ENCODE measurements around the gene GNA15.
"Not testable (repeated sequence)": the region's sequence is repeated elsewhere in the genome, so short reads cannot be mapped to it uniquely, and the experiment has no call there.

Gene GNA15

GRCh38 chr19:3198901-3199700 lies 63.3 kb downstream of the GNA15 start:
- Mint-ChIP-seq H3K27ac (no peak overlapping the region), H3K4me1 (ENCODE audit: low read depth) (no peaks in the 10 kb centered on the region), H3K27me3 (ENCODE audit: low read depth) (no peaks in the 10 kb centered on the region), H3K9me3 (no peaks in the 10 kb centered on the region), H3K36me3 (ENCODE audit: low read depth) (peaks cover 11% of the 10 kb centered on the region), H3K4me3 (no peak overlapping the region)
- no peak for DNase-seq (ENCODE audit: low spot score)

GRCh38 chr19:3201072-3201700 lies 65.4 kb downstream of the GNA15 start:
- no peak for DNase-seq (ENCODE audit: low spot score)
- Mint-ChIP-seq H3K4me3 (no peak overlapping the region), H3K27me3 (ENCODE audit: low read depth) (no peaks in the 10 kb centered on the region), H3K9me3 (no peaks in the 10 kb centered on the region), H3K27ac (no peak overlapping the region), H3K4me1 (ENCODE audit: low read depth) (no peaks in the 10 kb centered on the region), H3K36me3 (ENCODE audit: low read depth) (peaks cover 1% of the 10 kb centered on the region)

GRCh38 chr19:3201911-3202310 lies 66.1 kb downstream of the GNA15 start:
- Mint-ChIP-seq H3K9me3 (no peaks in the 10 kb centered on the region), H3K27ac (no peak overlapping the region), H3K4me3 (no peak overlapping the region), H3K36me3 (ENCODE audit: low read depth) (peaks cover 1% of the 10 kb centered on the region), H3K4me1 (ENCODE audit: low read depth) (no peaks in the 10 kb centered on the region), H3K27me3 (ENCODE audit: low read depth) (no peaks in the 10 kb centered on the region)
- DNase-seq (ENCODE audit: low spot score): no peak

- Mint-ChIP-seq H3K4me1 (ENCODE audit: low read depth) (no peaks in the 10 kb centered on the region), H3K27ac (no peak overlapping the region), H3K4me3 (no peak overlapping the region), H3K36me3 (ENCODE audit: low read depth) (peaks cover 1% of the 10 kb centered on the region), H3K27me3 (ENCODE audit: low read depth) (no peaks in the 10 kb centered on the region), H3K9me3 (no peaks in the 10 kb centered on the region)
- no peak for DNase-seq (ENCODE audit: low spot score)
Observed at GRCh38 chr19:3202346-3202745, 66.5 kb downstream of the GNA15 start.

DNA sequence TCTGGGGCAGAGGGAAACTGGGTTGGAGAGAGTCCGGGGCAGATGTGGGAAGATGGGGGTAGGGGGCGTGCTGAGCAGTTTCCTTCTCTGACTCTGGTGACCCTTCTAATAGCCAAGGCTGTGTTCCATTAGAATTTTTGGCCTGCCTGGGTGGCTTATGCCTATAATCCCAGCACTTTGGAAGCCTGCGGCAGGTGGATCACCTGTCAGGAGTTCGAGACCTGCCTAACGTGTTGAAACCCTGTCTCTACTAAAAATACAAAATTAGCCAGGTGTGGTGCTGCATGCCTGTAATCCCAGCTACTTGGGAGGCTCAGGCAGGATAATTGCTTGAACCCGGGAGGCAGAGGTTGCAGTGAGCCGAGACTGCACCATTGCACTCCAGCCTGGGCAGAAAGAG lies 67.1 kb downstream of the GNA15 start:
- H3K27me3 Mint-ChIP-seq (ENCODE audit: low read depth): not testable (repeated sequence)

DNA sequence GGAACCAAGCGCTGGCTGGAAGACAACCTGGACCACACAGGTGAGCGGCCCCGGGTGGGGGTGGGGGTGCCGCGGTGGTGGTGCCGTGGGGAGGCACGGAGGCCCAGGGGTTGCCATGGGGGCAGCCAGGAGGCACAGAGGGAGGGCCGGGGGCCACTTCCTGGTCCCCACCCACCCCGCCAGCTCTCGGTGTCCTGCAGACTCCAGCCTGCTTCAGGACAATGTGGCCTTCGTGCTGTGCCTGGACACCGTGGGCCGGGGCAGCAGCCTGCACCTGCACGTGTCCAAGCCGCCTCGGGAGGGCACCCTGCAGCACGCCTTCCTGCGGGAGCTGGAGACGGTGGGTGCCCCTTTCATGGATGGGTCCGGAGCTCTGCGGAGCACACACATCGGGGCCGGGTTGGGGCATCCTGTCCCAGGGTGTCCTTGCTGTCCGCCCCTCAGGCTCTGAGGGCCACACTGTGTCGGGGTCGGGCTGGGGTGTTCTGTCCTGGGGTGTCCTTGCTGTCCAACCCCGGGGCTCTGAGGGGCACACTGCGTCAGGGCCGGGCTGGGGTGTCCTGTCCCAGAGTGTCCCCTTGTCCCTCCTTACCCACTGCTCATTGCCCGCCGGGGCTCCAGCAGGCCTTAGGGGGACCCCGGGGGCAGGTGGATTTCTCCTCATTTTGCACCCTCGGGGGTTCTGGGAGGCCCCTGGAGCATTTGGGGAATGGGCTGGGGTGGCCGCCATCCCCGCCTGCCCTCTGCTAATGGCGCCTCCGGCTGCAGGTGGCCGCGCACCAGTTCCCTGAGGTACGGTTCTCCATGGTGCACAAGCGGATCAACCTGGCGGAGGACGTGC lies 68.2 kb downstream of the GNA15 start:
- no peak for DNase-seq (ENCODE audit: low spot score)
- H3K9me3 Mint-ChIP-seq: no peaks in the 10 kb centered on the region
- peaks cover 3% of the 10 kb centered on the region for H3K36me3 Mint-ChIP-seq (ENCODE audit: low read depth)
- no peaks in the 10 kb centered on the region for H3K27me3 Mint-ChIP-seq (ENCODE audit: low read depth)
- H3K4me3 Mint-ChIP-seq: no peak overlapping the region
- no peak overlapping the region for H3K27ac Mint-ChIP-seq
- no peaks in the 10 kb centered on the region for H3K4me1 Mint-ChIP-seq (ENCODE audit: low read depth)

More for the DNA sequence above, 67.1 kb downstream of the GNA15 start:
- H3K4me3 Mint-ChIP-seq; H3K27ac Mint-ChIP-seq; H3K4me1 Mint-ChIP-seq (ENCODE audit: low read depth); H3K36me3 Mint-ChIP-seq (ENCODE audit: low read depth); H3K9me3 Mint-ChIP-seq; DNase-seq (ENCODE audit: low spot score): not testable (repeated sequence)

DNA sequence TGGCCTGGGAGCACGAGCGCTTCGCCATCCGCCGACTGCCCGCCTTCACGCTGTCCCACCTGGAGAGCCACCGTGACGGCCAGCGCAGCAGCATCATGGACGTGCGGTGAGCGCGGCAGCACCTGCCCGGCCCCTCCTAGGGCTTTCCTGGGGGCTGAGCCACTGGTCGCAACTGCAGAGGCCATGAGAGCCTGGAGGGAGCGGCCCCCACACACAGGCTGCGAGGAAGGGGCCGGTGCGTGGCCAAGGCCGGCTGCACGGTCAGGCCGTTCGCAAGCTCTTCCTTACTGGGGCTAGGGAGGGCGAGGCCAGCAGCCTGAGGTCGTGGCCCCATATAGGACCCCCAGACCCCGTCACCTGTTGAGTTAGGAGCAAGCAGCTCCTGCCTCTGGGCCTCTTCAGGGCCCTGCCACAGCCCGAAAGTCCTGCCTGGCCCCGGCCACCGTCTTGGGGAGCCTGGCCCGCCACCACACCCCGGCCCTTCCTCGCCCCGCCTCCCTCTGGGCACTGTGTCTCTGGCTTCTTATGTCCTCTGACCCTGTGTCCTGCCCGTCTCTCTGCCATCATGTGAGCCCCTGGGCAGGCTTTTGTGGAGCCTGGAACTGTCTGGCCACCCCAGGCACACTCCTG lies 68.9 kb downstream of the GNA15 start:
- Mint-ChIP-seq H3K9me3 (no peaks in the 10 kb centered on the region), H3K27me3 (ENCODE audit: low read depth) (no peaks in the 10 kb centered on the region), H3K27ac (no peak overlapping the region), H3K4me3 (no peak overlapping the region), H3K4me1 (ENCODE audit: low read depth) (no peaks in the 10 kb centered on the region), H3K36me3 (ENCODE audit: low read depth) (peaks cover 6% of the 10 kb centered on the region)
- DNase-seq (ENCODE audit: low spot score): no peak

DNA sequence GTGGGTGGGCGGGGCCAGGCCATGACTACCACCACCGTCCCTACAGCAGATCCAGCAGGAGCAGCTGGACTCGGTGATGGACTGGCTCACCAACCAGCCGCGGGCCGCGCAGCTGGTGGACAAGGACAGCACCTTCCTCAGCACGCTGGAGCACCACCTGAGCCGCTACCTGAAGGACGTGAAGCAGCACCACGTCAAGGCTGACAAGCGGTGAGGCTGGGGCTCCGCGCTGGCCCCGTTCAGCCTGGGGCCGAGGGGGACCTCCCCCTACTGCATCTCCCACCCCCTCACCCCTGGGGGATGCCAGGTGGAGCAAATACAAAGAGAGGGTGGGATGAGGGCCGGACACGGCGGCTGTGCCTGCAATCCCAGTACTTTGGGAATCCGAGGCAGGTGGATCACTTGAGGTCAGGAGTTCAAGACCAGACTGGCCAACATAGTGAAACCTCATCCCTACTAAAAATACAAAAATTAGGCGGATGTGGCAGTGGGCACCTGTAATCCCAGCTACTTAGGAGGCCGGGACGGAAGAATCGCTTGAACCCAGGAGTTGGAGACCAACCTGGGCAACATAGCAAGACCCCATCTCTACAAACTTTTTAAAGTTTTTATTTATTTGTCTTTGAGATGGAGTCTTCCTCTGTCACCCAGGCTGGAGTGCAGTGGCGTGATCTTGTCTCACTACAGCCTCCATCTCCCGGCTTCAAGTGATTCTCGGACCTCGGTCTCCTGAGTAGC lies 70.6 kb downstream of the GNA15 start:
- no peak for DNase-seq (ENCODE audit: low spot score)
- H3K4me3 Mint-ChIP-seq: no peak overlapping the region
- H3K27me3 Mint-ChIP-seq (ENCODE audit: low read depth): no peaks in the 10 kb centered on the region
- H3K4me1 Mint-ChIP-seq (ENCODE audit: low read depth): no peaks in the 10 kb centered on the region
- H3K9me3 Mint-ChIP-seq: no peaks in the 10 kb centered on the region
- H3K27ac Mint-ChIP-seq: no peak overlapping the region
- peaks cover 6% of the 10 kb centered on the region for H3K36me3 Mint-ChIP-seq (ENCODE audit: low read depth)

- Mint-ChIP-seq H3K4me1 (ENCODE audit: low read depth) (no peaks in the 10 kb centered on the region), H3K4me3 (no peak overlapping the region), H3K27me3 (ENCODE audit: low read depth) (no peaks in the 10 kb centered on the region), H3K9me3 (no peaks in the 10 kb centered on the region), H3K36me3 (ENCODE audit: low read depth) (peaks cover 6% of the 10 kb centered on the region), H3K27ac (no peak overlapping the region)
- DNase-seq (ENCODE audit: low spot score): no peak
Observed at GRCh38 chr19:3207461-3208242, 71.8 kb downstream of the GNA15 start.

DNA sequence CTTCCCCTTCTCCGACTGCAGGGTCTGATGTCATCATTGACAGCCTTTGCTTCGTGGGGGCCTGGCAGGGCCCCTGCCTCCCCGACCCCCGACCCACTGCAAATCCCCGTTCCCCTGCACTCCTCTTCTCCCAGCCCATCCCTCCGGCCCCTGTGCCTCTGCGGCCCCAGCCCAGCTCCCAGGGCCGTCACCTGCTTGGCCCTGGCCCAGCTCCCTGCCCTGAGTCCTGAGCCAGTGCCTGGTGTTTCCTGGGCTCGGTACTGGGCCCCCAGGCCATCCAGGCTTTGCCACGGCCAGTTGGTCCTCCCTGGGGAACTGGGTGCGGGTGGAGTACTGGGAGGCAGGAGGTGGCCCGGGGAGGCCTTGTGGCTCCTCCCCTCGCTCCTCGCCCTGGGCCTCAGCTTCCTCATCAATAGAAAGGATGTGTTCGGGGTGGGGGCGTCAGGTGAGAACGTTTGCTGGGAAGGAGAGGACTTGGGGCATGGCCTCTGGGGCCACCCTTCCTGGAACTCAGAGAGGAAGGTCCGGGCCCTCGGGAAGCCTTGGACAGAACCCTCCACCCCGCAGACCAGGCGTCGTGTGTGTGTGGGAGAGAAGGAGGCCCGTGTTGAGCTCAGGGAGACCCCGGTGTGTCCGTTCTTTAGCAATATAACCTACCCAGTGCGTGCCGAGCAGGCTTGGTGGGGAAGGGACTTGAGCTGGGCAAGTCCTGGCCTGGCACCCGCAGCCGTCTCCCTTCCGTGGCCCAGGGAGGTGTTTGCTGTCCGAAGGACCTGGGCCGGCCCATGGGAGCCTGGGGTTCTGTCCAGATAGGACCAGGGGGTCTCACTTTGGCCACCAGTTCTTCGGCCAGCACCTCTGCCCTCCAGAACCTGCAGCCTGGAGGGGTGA lies 72.7 kb downstream of the GNA15 start:
- DNase-seq (ENCODE audit: low spot score): no peak
- H3K36me3 Mint-ChIP-seq (ENCODE audit: low read depth): peaks cover 4% of the 10 kb centered on the region
- no peaks in the 10 kb centered on the region for H3K4me1 Mint-ChIP-seq (ENCODE audit: low read depth)
- H3K4me3 Mint-ChIP-seq: no peak overlapping the region
- H3K27me3 Mint-ChIP-seq (ENCODE audit: low read depth): no peaks in the 10 kb centered on the region
- H3K27ac Mint-ChIP-seq: no peak overlapping the region
- H3K9me3 Mint-ChIP-seq: no peaks in the 10 kb centered on the region

DNA sequence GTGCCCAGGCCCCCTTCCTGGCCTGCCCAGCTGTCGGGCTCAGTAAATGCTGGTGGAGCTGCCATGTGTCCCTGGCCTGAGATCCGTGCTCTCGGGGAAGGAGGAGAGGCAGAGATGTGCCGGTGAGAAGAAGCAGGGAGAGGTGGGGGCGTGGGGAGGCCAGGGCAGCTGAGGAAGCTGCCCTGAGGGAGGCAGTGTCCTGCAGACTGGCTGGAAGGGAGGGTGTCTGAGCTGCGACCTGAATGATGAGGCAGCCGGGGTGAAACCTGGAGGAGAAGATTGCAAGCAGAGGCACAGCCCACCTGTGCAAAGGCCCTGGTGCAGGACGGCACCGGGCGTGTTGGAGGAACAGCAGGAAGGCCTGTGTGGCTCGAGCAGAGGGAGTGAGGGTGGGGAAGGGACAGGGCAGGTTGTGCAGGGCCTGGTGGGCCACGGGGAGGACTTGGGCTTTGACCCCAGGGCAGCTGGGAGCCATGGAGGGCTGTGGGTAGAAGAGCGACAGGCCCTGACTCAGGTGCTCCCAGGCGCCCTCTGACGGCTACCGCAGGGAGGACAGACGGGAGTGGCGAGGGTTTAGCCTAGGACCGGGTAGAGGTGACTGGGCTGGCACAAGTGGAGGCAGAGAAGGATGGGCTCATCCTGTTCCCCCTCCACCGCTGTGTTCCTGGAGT lies 74.6 kb downstream of the GNA15 start:
- Mint-ChIP-seq H3K27ac (peak overlapping the region; percentile 2), H3K4me1 (ENCODE audit: low read depth) (no peaks in the 10 kb centered on the region), H3K9me3 (no peaks in the 10 kb centered on the region), H3K27me3 (ENCODE audit: low read depth) (no peaks in the 10 kb centered on the region), H3K36me3 (ENCODE audit: low read depth) (peaks cover 4% of the 10 kb centered on the region), H3K4me3 (no peak overlapping the region)
- DNase-seq (ENCODE audit: low spot score): peak; percentile 40

- H3K27me3 Mint-ChIP-seq (ENCODE audit: low read depth): no peaks in the 10 kb centered on the region
- no peak overlapping the region for H3K4me3 Mint-ChIP-seq
- no peak overlapping the region for H3K27ac Mint-ChIP-seq
- H3K4me1 Mint-ChIP-seq (ENCODE audit: low read depth): no peaks in the 10 kb centered on the region
- peaks cover 4% of the 10 kb centered on the region for H3K36me3 Mint-ChIP-seq (ENCODE audit: low read depth)
- DNase-seq (ENCODE audit: low spot score): no peak
- no peaks in the 10 kb centered on the region for H3K9me3 Mint-ChIP-seq
Observed at GRCh38 chr19:3211191-3211590, 75.4 kb downstream of the GNA15 start.

All from T-helper 2 cell treated with Interferon-gamma antibody and Interleukin-4, amounts not matched to agents 5 μg/mL and 100 μg/mL, for 36 hours (primary cell).